Activated CD4-positive, CD25-positive, alpha-beta regulatory T cell treated with anti-CD3 and anti-CD28 coated beads, Interleukin-2, amount 50 U/mL, for 72 hours (primary cell): ENCODE results near the gene HIP1.
"Not testable (repeated sequence)": the region's sequence is repeated elsewhere in the genome, so short reads cannot be mapped to it uniquely, and the experiment has no call there.

Experiments
- DNase-seq: peaks from one replicate; pipeline ENCODE4 v3.0.0; 2021

Gene HIP1

GRCh38 chr7:75567948-75568595, 170.7 kb downstream of the HIP1 start:
- DNase-seq: no peak

GRCh38 chr7:75565132-75565837, 173.5 kb downstream of the HIP1 start:
- no peak for DNase-seq

GRCh38 chr7:75563171-75563570, 175.6 kb downstream of the HIP1 start:
- no peak for DNase-seq

GRCh38 chr7:75559976-75560365, 178.8 kb downstream of the HIP1 start:
- no peak for DNase-seq

- no peak for DNase-seq
These were observed 179.3 kb downstream of the HIP1 start for GRCh38 chr7:75559355-75559975.

- DNase-seq: not testable (repeated sequence)
These were observed 181.9 kb downstream of the HIP1 start for GRCh38 chr7:75556835-75557234.

- DNase-seq: no peak
These were observed 183.0 kb downstream of the HIP1 start for GRCh38 chr7:75555736-75556135.

- no peak for DNase-seq
These were observed 192.3 kb downstream of the HIP1 start for GRCh38 chr7:75546237-75547015.

- no peak for DNase-seq
These were observed 201.0 kb downstream of the HIP1 start for GRCh38 chr7:75537731-75538130.

- DNase-seq: no peak
These were observed 201.7 kb downstream of the HIP1 start for GRCh38 chr7:75536940-75537538.

GRCh38 chr7:75536491-75536890, 202.2 kb downstream of the HIP1 start:
- no peak for DNase-seq

GRCh38 chr7:75534727-75535307, 203.9 kb downstream of the HIP1 start:
- no peak for DNase-seq

GRCh38 chr7:75533926-75534325, 204.8 kb downstream of the HIP1 start:
- no peak for DNase-seq

- DNase-seq: no peak
These were observed 206.1 kb downstream of the HIP1 start for GRCh38 chr7:75532639-75533038.

GRCh38 chr7:75531359-75531821, 207.4 kb downstream of the HIP1 start:
- DNase-seq: no peak

- not testable (repeated sequence) for DNase-seq
These were observed 211.5 kb downstream of the HIP1 start for GRCh38 chr7:75527224-75527722.

- DNase-seq: not testable (repeated sequence)
These were observed 217.0 kb downstream of the HIP1 start for GRCh38 chr7:75521727-75522126.

- DNase-seq: not testable (repeated sequence)
These were observed 219.9 kb downstream of the HIP1 start for GRCh38 chr7:75518842-75519241.

- DNase-seq: not testable (repeated sequence)
These were observed 229.7 kb downstream of the HIP1 start for GRCh38 chr7:75509033-75509432.

- DNase-seq: not testable (repeated sequence)
These were observed 246.7 kb downstream of the HIP1 start, which contains the start of gene SPDYE5 for GRCh38 chr7:75492020-75492419. Gene SPDYE5 (plus strand): TSS chr7:75492320. CDS start chr7:75494048, 1,728 bp downstream.

- DNase-seq: peak; percentile 85
These were observed 252.6 kb downstream of the HIP1 start, which contains the start of gene POM121C for GRCh38 chr7:75485979-75486643. Gene POM121C (minus strand): TSS chr7:75486299. CDS start chr7:75441496, 44,803 bp downstream.
